ENCODE results near the gene NUP93. TPM values are rescaled to one million over a fixed set of nuclear protein-coding genes. Genes with fewer than 3 reads are reported as not detected.

The NUP93 gene
- total and polyA plus RNA-seq, 2 experiments from 2014 or later: 139 to 187 TPM

DNA sequence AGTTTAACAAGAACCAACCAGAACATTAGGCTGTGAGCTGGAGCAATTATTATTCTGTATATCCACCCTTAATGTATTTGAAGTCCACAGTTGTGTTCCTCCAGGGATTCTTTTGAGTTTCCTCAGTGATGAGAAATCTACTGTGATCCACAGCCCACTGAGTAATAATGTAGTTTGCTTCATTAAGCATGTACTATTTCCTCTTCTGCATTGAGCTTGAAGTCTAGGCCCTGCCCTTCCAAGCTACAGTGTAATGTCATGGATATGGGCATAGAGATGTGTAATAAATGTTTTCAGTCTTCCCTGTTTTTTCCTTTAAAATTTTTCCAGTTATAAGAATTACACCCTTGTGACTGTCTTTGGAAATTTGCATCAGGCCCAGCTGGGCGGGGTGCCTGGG is 98.7 kb downstream of the NUP93 start:
- Mint-ChIP-seq H3K27me3 (ENCODE audit: insufficient read depth, low read depth, poor library complexity) (no peaks in the 10 kb centered on the region), H3K4me1 (peaks cover 5% of the 10 kb centered on the region; the same call in 2 of the 3 replicates), H3K36me3 (ENCODE audit: low read depth) (peaks cover 49% of the 10 kb centered on the region), H3K9me3 (no peaks in the 10 kb centered on the region), H3K4me3 (no peak overlapping the region), H3K27ac (no peak overlapping the region)
- no peak overlapping the region for H3K4me3 ChIP-seq
- H3K4me2 ChIP-seq: no peak overlapping the region
- H3K27ac ChIP-seq (ENCODE audit: low read depth): no peak overlapping the region
- H3F3A ChIP-seq (replicated peaks; ENCODE audit: low read depth): no peaks in the 10 kb centered on the region
- no peaks in the 10 kb centered on the region for H3K9me2 ChIP-seq (ENCODE audit: insufficient read depth)
- H3K79me2 ChIP-seq (replicated peaks; ENCODE audit: insufficient read depth): no peaks in the 10 kb centered on the region
- TF ChIP-seq JUNB (IDR thresholded peaks at IDR 0.05; ENCODE audit: unreplicated experiment): no peak
- TF ChIP-seq EZH2phosphoT487 (IDR thresholded peaks at IDR 0.05; ENCODE audit: unreplicated experiment): no peak
- no peak for TF ChIP-seq NANOG (IDR thresholded peaks at IDR 0.05; ENCODE audit: borderline replicate concordance)
- TF ChIP-seq STAT1 (IDR thresholded peaks at IDR 0.05; ENCODE audit: unreplicated experiment): no peak
- no peak for TF ChIP-seq POLR2AphosphoS5 (IDR thresholded peaks at IDR 0.05; ENCODE audit: low read depth)
- TF ChIP-seq ETS1 (IDR thresholded peaks at IDR 0.05): no peak
- no peak for TF ChIP-seq ZNF114 (CRISPR knock-in tag; IDR thresholded peaks at IDR 0.05)
- no peak for TF ChIP-seq ZNF331 (CRISPR knock-in tag; IDR thresholded peaks at IDR 0.05; ENCODE audit: low read depth)
- no peak for TF ChIP-seq EZH2 (IDR thresholded peaks at IDR 0.05; ENCODE audit: low read depth, unreplicated experiment)
- TF ChIP-seq CREB1 (CRISPR knock-in tag; IDR thresholded peaks at IDR 0.05; ENCODE audit: low read depth): no peak
- TF ChIP-seq REST (IDR thresholded peaks at IDR 0.05; ENCODE audit: unreplicated experiment): no peak
- H3K36me3 ChIP-seq (ENCODE audit: insufficient read depth): peaks cover 20% of the 10 kb centered on the region
- H3K27me3 ChIP-seq (ENCODE audit: insufficient read depth): no peaks in the 10 kb centered on the region
- ATAC-seq: no peak
- peaks cover under 1% of the 10 kb centered on the region; the same call in 1 of the 2 replicates for H3K4me1 ChIP-seq (ENCODE audit: insufficient read depth)
- DNase-seq (ENCODE audit: low spot score): no peak
- H4K20me1 ChIP-seq (replicated peaks; ENCODE audit: insufficient read depth): peaks cover 8% of the 10 kb centered on the region
- H2AFZ ChIP-seq: no peak overlapping the region

DNA sequence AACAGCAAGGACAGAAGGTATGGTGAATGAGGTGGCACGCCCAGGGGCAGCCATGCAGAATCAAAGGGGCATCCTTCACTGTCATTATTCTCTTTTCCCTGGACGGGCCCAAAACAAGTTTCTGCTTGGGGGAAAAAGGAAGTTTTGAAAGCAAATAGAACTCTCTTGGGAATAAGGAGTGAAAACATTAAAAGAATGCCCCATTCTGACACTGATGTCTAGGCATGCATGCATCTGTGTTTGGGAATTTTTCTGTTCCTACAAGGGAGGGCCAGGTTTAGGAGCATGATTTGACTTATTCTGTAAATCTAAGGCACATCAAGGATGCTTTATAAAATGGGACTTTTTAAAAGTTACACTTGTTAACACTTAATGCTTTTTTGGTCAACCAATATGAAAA is 100.7 kb downstream of the NUP93 start:
- peaks cover 21% of the 10 kb centered on the region for H3K36me3 ChIP-seq (ENCODE audit: insufficient read depth)
- no peak overlapping the region for H2AFZ ChIP-seq
- peaks cover 8% of the 10 kb centered on the region for H4K20me1 ChIP-seq (replicated peaks; ENCODE audit: insufficient read depth)
- no peak overlapping the region for H3K27ac Mint-ChIP-seq
- no peaks in the 10 kb centered on the region for H3K9me2 ChIP-seq (ENCODE audit: insufficient read depth)
- no peaks in the 10 kb centered on the region for H3K79me2 ChIP-seq (replicated peaks; ENCODE audit: insufficient read depth)
- no peak overlapping the region for H3K4me3 ChIP-seq
- H3K4me1 ChIP-seq (ENCODE audit: insufficient read depth): no peaks in the 10 kb centered on the region
- no peaks in the 10 kb centered on the region for H3K27me3 ChIP-seq (ENCODE audit: insufficient read depth)
- peaks cover 53% of the 10 kb centered on the region for H3K36me3 Mint-ChIP-seq (ENCODE audit: low read depth)
- H3K4me2 ChIP-seq: no peak overlapping the region
- no peaks in the 10 kb centered on the region for H3K4me1 Mint-ChIP-seq
- no peak for ATAC-seq
- no peak overlapping the region for H3K27ac ChIP-seq (ENCODE audit: low read depth)
- H3F3A ChIP-seq (replicated peaks; ENCODE audit: low read depth): no peaks in the 10 kb centered on the region
- no peaks in the 10 kb centered on the region for H3K9me3 Mint-ChIP-seq
- H3K4me3 Mint-ChIP-seq: no peak overlapping the region
- H3K27me3 Mint-ChIP-seq (ENCODE audit: insufficient read depth, low read depth, poor library complexity): no peaks in the 10 kb centered on the region
- no peak for DNase-seq (ENCODE audit: low spot score)
- no peak for TF ChIP-seq EZH2 (IDR thresholded peaks at IDR 0.05; ENCODE audit: low read depth, unreplicated experiment)
- no peak for TF ChIP-seq POLR2AphosphoS5 (IDR thresholded peaks at IDR 0.05; ENCODE audit: low read depth)
- no peak for TF ChIP-seq STAT1 (IDR thresholded peaks at IDR 0.05; ENCODE audit: unreplicated experiment)
- no peak for TF ChIP-seq REST (IDR thresholded peaks at IDR 0.05; ENCODE audit: unreplicated experiment)
- TF ChIP-seq, protein P1, sequence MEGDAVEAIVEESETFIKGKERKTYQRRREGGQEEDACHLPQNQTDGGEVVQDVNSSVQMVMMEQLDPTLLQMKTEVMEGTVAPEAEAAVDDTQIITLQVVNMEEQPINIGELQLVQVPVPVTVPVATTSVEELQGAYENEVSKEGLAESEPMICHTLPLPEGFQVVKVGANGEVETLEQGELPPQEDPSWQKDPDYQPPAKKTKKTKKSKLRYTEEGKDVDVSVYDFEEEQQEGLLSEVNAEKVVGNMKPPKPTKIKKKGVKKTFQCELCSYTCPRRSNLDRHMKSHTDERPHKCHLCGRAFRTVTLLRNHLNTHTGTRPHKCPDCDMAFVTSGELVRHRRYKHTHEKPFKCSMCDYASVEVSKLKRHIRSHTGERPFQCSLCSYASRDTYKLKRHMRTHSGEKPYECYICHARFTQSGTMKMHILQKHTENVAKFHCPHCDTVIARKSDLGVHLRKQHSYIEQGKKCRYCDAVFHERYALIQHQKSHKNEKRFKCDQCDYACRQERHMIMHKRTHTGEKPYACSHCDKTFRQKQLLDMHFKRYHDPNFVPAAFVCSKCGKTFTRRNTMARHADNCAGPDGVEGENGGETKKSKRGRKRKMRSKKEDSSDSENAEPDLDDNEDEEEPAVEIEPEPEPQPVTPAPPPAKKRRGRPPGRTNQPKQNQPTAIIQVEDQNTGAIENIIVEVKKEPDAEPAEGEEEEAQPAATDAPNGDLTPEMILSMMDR (conservative IDR thresholded peaks at IDR 0.05; ENCODE audit: low read depth in 2 of 2): no peak

Data from GM23338 (cell line).